Astrocyte of the cerebellum (primary cell): ENCODE results near the gene NAB2.

Source experiments
- DNase-seq: peaks from one replicate; pipeline ENCODE4 v3.0.0-alpha.2; 2011; ENCODE audit warnings: low read depth
- H3K4me3 ChIP-seq: 2 replicates; pipeline ENCODE4 v1.5.1; 2011; ENCODE audit warnings: mild to moderate bottlenecking, low read depth, low read length, moderate library complexity
- CTCF ChIP-seq: IDR thresholded peaks from 2 replicates; pipeline ENCODE4 v1.5.1; 2012; ENCODE audit warnings: low read length, low read depth, moderate library complexity, mild to moderate bottlenecking; ENCODE audit errors: missing control alignments
- in situ Hi-C: cut with HindIII; loops from 2 replicates; pipeline ENCODE4 v1.10.0; 2017; ENCODE audit warnings: low sequenced_read_pairs

The NAB2 gene

GRCh38 chr12:57080855-57081254, 8.1 kb upstream of the NAB2 start:
- TF ChIP-seq CTCF, result no peak
- in situ Hi-C loops, result no loop called here
- DNase-seq, result no peak
- no peak overlapping the region for H3K4me3 ChIP-seq

GRCh38 chr12:57085999-57086492, 2.9 kb upstream of the NAB2 start:
- H3K4me3 ChIP-seq, result peak overlapping the region; percentile 69
- no peak for TF ChIP-seq CTCF
- in situ Hi-C loops, result no loop called here
- no peak for DNase-seq

GRCh38 chr12:57086493-57087009, 2.4 kb upstream of the NAB2 start:
- TF ChIP-seq CTCF, result peak; percentile 51
- in situ Hi-C loops, result no loop called here
- no peak for DNase-seq

GRCh38 chr12:57087010-57087690, 1.8 kb upstream of the NAB2 start:
- peak overlapping the region; percentile 69 for H3K4me3 ChIP-seq
- in situ Hi-C loops, result no loop called here
- no peak for DNase-seq
- TF ChIP-seq CTCF, result no peak

More at GRCh38 chr12:57086493-57087009, 2.4 kb upstream of the NAB2 start:
- H3K4me3 ChIP-seq, result peak overlapping the region; percentile 69

- peak; percentile 54 for DNase-seq
- peak overlapping the region; percentile 69 for H3K4me3 ChIP-seq
- TF ChIP-seq CTCF, result no peak
- in situ Hi-C loops, result no loop called here
Observed at GRCh38 chr12:57087691-57088353, 1.1 kb upstream of the NAB2 start.

GRCh38 chr12:57089271-57090245, 644 bp downstream of the NAB2 start:
- no peak for TF ChIP-seq CTCF
- in situ Hi-C loops, result no loop called here
- no peak for DNase-seq
- peak overlapping the region; percentile 85 for H3K4me3 ChIP-seq
